ENCODE data around the gene NECTIN1. TPM values are rescaled to one million over a fixed set of nuclear protein-coding genes. Genes with fewer than 3 reads are reported as not detected.

NECTIN1 gene, protein sequence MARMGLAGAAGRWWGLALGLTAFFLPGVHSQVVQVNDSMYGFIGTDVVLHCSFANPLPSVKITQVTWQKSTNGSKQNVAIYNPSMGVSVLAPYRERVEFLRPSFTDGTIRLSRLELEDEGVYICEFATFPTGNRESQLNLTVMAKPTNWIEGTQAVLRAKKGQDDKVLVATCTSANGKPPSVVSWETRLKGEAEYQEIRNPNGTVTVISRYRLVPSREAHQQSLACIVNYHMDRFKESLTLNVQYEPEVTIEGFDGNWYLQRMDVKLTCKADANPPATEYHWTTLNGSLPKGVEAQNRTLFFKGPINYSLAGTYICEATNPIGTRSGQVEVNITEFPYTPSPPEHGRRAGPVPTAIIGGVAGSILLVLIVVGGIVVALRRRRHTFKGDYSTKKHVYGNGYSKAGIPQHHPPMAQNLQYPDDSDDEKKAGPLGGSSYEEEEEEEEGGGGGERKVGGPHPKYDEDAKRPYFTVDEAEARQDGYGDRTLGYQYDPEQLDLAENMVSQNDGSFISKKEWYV
- 3.8 and 5.7 TPM in 2 replicates for total RNA-seq (2014; rRNA removed; shearing (Covaris generic))

DNA sequence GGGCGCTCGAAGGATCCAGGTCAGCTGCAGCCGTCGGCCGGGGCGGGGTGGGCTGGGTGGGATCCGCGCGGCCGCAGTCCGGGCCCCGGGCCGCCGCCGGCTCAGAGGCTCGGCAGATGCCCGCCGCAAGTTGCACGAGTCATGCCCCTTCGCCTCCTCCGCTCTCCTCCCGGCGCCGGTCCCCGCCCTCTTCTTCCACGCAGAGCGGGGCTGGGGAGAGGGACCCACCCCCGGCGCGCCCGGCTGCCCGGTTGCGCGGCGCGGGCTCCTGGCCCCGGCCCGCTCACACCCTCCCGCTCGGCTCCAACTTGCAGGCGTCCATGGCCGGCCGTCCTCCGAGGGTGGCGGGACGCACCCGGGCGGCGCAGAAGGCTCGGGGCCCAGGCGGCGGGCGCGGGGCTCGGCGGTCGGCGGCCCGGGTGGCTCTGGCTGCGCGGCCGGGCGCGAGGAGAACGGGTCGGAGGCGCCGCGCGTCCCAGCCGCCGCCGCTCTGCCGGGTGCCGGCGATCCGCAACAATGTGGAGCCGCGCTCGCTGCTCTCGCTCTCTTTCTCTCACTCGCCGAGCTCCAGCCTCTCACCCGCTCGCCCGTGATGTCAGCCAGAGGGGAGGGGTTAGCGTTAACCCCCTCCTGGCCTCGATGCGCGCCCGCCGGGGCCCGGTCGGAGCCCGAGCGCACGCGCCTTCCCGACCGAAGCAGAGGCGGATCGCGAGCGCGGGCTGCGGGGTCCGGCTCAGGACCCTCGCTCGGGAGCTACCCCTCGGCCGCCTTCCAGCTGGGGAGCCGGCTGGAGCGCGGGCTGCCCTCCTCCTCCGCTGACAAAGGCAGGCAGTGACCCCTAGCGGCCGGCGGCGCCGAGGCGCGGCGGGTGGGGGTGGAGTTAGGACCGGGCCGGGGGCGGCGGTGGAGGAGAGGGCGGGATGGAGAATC, at the start of gene NECTIN1:
NECTIN1 (minus strand) TSS at position 550 of the 930 bp plus-strand sequence. CDS start 647 bp downstream, outside the sequence.

Small RNAs within 50 kb of the gene (small RNA-seq; reads per million reads assigned to genes)
- not detected for gene RNU6-1123P

Measured in A375 (cell line).